Neural cell (in vitro differentiated cells): ENCODE data around the gene CDSN. TPM values are rescaled to one million over a fixed set of nuclear protein-coding genes. Genes with fewer than 3 reads are reported as not detected.
"Not testable (repeated sequence)": the region's sequence is repeated elsewhere in the genome, so short reads cannot be mapped to it uniquely, and the experiment has no call there.

Experiments used
- H2AFZ ChIP-seq: fragments of 200-600, 300-800 bp; sonication (generic), shearing (Covaris generic); 2 replicates; pipeline ENCODE4 v1.6.0; 2014; ENCODE audit warnings: low read depth, mild to moderate bottlenecking, antibody characterized with exemption, low read length, moderate library complexity
- H3F3A ChIP-seq: fragments of 200-600 bp; shearing (Covaris generic); 2 replicates; pipeline ENCODE4 v1.6.1; 2016; ENCODE audit warnings: mild to moderate bottlenecking, moderate library complexity, mixed read lengths, antibody characterized with exemption, low read length; ENCODE audit not compliant: insufficient read depth, poor library complexity, severe bottlenecking
- H3K27ac ChIP-seq: fragments of 200-600, 300-800 bp; sonication (generic), shearing (Covaris generic); 2 replicates; pipeline ENCODE4 v1.5.1; 2014; ENCODE audit warnings: mild to moderate bottlenecking, low read length, moderate library complexity
- H3K27me3 ChIP-seq: fragments of 300-800, 200-600 bp; sonication (generic), shearing (Covaris generic); 2 replicates; pipeline ENCODE4 v1.6.0; 2014; ENCODE audit warnings: mild to moderate bottlenecking, low read depth, low read length, moderate library complexity; ENCODE audit not compliant: insufficient read depth
- H3K36me3 ChIP-seq: fragments of 300-800, 200-600 bp; sonication (generic), shearing (Covaris generic); 2 replicates; pipeline ENCODE4 v1.5.1; 2014; ENCODE audit warnings: mild to moderate bottlenecking, antibody characterized with exemption, low read length, moderate library complexity; ENCODE audit not compliant: insufficient read depth
- H3K4me2 ChIP-seq: fragments of 300-800, 200-600 bp; sonication (generic), shearing (Covaris generic); 2 replicates; pipeline ENCODE4 v1.6.0; 2014; ENCODE audit warnings: mild to moderate bottlenecking, low read length
- H3K4me3 ChIP-seq: fragments of 300-800, 200-600 bp; sonication (generic), shearing (Covaris generic); 2 replicates; pipeline ENCODE4 v1.5.1; 2014; ENCODE audit warnings: mild to moderate bottlenecking, low read length, moderate library complexity
- H3K79me2 ChIP-seq: fragments of 200-600 bp; shearing (Covaris generic); replicated peaks from 2 replicates; pipeline ENCODE4 v1.6.0; 2014; ENCODE audit warnings: mild to moderate bottlenecking, low read length, moderate library complexity; ENCODE audit not compliant: insufficient read depth
- H3K9ac ChIP-seq: fragments of 300-800, 200-600 bp; sonication (generic), shearing (Covaris generic); 2 replicates; pipeline ENCODE4 v1.6.1; 2016; ENCODE audit warnings: mild to moderate bottlenecking, low read length, mixed read lengths
- H3K9me2 ChIP-seq: fragments of 200-600 bp; shearing (Covaris generic); 2 replicates; pipeline ENCODE4 v1.6.1; 2016; ENCODE audit warnings: mild to moderate bottlenecking, low read length, mixed read lengths; ENCODE audit not compliant: insufficient read depth
- H3K9me3 ChIP-seq: fragments of 200-600, 300-800 bp; sonication (generic), shearing (Covaris generic); 2 replicates; pipeline ENCODE4 v1.6.1; 2016; ENCODE audit warnings: mild to moderate bottlenecking, mixed run types, low read length, moderate library complexity, mixed read lengths
- H4K20me1 ChIP-seq: fragments of 200-600 bp; shearing (Covaris generic); 2 replicates; pipeline ENCODE4 v1.6.1; 2016; ENCODE audit warnings: mild to moderate bottlenecking, mixed run types; ENCODE audit not compliant: insufficient read depth
- CTCF ChIP-seq: fragments of 450-650 bp; IDR thresholded peaks from 2 replicates; pipeline ENCODE4 v1.5.1; 2014; ENCODE audit warnings: antibody characterized with exemption, mild to moderate bottlenecking, moderate library complexity; ENCODE audit not compliant: poor library complexity, severe bottlenecking
- EP300 ChIP-seq: fragments of 450-650 bp; conservative IDR thresholded peaks from 2 replicates; pipeline ENCODE4 v1.6.1; 2014; ENCODE audit warnings: antibody characterized with exemption, mild to moderate bottlenecking, moderate library complexity; ENCODE audit not compliant: poor library complexity, severe bottlenecking
- EZH2 ChIP-seq: fragments of 200-600, 300-800 bp; shearing (Covaris generic), sonication (generic); IDR thresholded peaks from 2 replicates; pipeline ENCODE4 v1.6.1; 2014; ENCODE audit warnings: antibody characterized with exemption, low read length, borderline replicate concordance, mild to moderate bottlenecking; ENCODE audit not compliant: insufficient read depth, poor library complexity, severe bottlenecking
- MXI1 ChIP-seq: fragments of 450-650 bp; conservative IDR thresholded peaks from 2 replicates; pipeline ENCODE4 v1.6.1; 2014; ENCODE audit warnings: antibody characterized with exemption, mild to moderate bottlenecking; ENCODE audit not compliant: poor library complexity, severe bottlenecking
- POLR2AphosphoS5 ChIP-seq: IDR thresholded peaks from 2 replicates; pipeline ENCODE4 v1.6.1; 2012
- RAD21 ChIP-seq: fragments of 450-650 bp; conservative IDR thresholded peaks from 2 replicates; pipeline ENCODE4 v1.6.1; 2014; ENCODE audit warnings: antibody characterized with exemption, mild to moderate bottlenecking, moderate library complexity
- SMC3 ChIP-seq: fragments of 450-650 bp; conservative IDR thresholded peaks from 2 replicates; pipeline ENCODE4 v1.6.1; 2014; ENCODE audit warnings: antibody characterized with exemption, mild to moderate bottlenecking, moderate library complexity; ENCODE audit not compliant: poor library complexity
- TAF1 ChIP-seq: IDR thresholded peaks from 2 replicates; pipeline ENCODE4 v1.6.1; 2012; ENCODE audit warnings: low read depth
- polyA plus RNA-seq: library from polyadenylated mRNA; depleted of rRNA; stranded (reverse); fragments of >200 nt; gene quantifications from 2 replicates; pipeline ENCODE4 v1.2.3, GENCODE V29; 2014
- TF ChIP-seq, protein P1 (sequence below): IDR thresholded peaks from 2 replicates; pipeline ENCODE4 v1.6.1; 2012; ENCODE audit warnings: borderline replicate concordance

Gene CDSN
- polyA plus RNA-seq, 1 donor from 2014 or later: not detected

- Histone ChIP-seq H3K9me2 (no peaks in the 10 kb centered on the region), H3K9ac (no peak overlapping the region), H3K27ac (peak overlapping the region; percentile 64), H3K4me3 (peak overlapping the region; percentile 6), H3K9me3 (no peaks in the 10 kb centered on the region), H3K36me3 (no peaks in the 10 kb centered on the region), H3K27me3 (no peaks in the 10 kb centered on the region), H4K20me1 (no peaks in the 10 kb centered on the region), H2AFZ (no peak overlapping the region), H3K79me2 (no peaks in the 10 kb centered on the region), H3K4me2 (no peak overlapping the region), H3F3A (no peaks in the 10 kb centered on the region)
- no peak for TF ChIP-seq EZH2
- TF ChIP-seq TAF1: no peak
- TF ChIP-seq CTCF: peak; percentile 85
- TF ChIP-seq POLR2AphosphoS5: no peak
- TF ChIP-seq EP300: peak; percentile 8
- TF ChIP-seq RAD21: peak; percentile 68
- peak; percentile 74 for TF ChIP-seq SMC3
- peak; percentile 43 for TF ChIP-seq MXI1
- TF ChIP-seq, protein P1, sequence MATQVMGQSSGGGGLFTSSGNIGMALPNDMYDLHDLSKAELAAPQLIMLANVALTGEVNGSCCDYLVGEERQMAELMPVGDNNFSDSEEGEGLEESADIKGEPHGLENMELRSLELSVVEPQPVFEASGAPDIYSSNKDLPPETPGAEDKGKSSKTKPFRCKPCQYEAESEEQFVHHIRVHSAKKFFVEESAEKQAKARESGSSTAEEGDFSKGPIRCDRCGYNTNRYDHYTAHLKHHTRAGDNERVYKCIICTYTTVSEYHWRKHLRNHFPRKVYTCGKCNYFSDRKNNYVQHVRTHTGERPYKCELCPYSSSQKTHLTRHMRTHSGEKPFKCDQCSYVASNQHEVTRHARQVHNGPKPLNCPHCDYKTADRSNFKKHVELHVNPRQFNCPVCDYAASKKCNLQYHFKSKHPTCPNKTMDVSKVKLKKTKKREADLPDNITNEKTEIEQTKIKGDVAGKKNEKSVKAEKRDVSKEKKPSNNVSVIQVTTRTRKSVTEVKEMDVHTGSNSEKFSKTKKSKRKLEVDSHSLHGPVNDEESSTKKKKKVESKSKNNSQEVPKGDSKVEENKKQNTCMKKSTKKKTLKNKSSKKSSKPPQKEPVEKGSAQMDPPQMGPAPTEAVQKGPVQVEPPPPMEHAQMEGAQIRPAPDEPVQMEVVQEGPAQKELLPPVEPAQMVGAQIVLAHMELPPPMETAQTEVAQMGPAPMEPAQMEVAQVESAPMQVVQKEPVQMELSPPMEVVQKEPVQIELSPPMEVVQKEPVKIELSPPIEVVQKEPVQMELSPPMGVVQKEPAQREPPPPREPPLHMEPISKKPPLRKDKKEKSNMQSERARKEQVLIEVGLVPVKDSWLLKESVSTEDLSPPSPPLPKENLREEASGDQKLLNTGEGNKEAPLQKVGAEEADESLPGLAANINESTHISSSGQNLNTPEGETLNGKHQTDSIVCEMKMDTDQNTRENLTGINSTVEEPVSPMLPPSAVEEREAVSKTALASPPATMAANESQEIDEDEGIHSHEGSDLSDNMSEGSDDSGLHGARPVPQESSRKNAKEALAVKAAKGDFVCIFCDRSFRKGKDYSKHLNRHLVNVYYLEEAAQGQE: no peak
These were observed 51.4 kb downstream of the CDSN start for GRCh38 chr6:31068669-31069340.

GRCh38 chr6:31067891-31068668 is 52.2 kb downstream of the CDSN start:
- Histone ChIP-seq H3K4me3 (peak overlapping the region; percentile 6), H3K27ac (peak overlapping the region; percentile 64)
- H3K4me2 ChIP-seq, H3K9me2 ChIP-seq, H3K27me3 ChIP-seq, H3F3A ChIP-seq, H3K36me3 ChIP-seq, H3K79me2 ChIP-seq, H3K9me3 ChIP-seq, H4K20me1 ChIP-seq, H3K9ac ChIP-seq, H2AFZ ChIP-seq: not testable (repeated sequence)

- H2AFZ ChIP-seq, H3K36me3 ChIP-seq, H3F3A ChIP-seq, H3K4me2 ChIP-seq, H3K27me3 ChIP-seq, H3K9me2 ChIP-seq, H4K20me1 ChIP-seq, H3K79me2 ChIP-seq, H3K4me3 ChIP-seq, H3K9me3 ChIP-seq, H3K9ac ChIP-seq, H3K27ac ChIP-seq: not testable (repeated sequence)
These were observed 53.2 kb downstream of the CDSN start for GRCh38 chr6:31067028-31067427.
